Jurkat, Clone E6-1 (cell line): ENCODE results near the gene LCMT1.
"Not testable (repeated sequence)": the region's sequence is repeated elsewhere in the genome, so short reads cannot be mapped to it uniquely, and the experiment has no call there.

Source experiments
- DNase-seq: peaks from one replicate; pipeline ENCODE4 v3.0.0-alpha.2; 2011; ENCODE audit warnings: low read depth, low spot score
- H3K4me3 ChIP-seq: 2 replicates; pipeline ENCODE4 v1.5.1; 2011; ENCODE audit warnings: mild to moderate bottlenecking, low read length, control low read depth, moderate library complexity

LCMT1 gene

DNA sequence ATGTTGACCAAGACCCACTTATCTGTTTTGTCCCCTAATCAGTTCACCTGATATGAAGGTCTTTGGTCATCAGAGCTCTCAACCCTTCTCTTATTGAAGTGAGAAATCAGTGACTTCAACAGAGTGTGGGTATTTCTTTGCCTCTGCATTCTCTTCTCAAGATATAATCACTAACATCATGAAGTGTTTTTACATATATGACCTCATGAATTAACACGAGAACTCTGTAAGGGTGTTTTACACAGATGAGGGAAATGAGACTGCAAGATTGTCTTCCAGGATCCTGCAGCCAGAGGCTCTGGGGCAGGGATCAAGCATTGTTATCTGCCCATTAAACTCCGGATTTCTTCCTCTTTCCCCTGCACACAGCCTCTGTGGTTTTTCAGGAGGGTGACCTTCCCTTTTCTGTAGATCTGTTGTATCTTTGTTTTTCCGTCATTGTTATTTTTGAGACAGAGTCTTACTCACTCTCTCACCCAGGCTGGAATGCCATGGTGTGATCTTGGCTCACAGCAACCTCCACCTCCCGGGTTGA is 22.7 kb downstream of the LCMT1 start:
- no peak overlapping the region for H3K4me3 ChIP-seq
- no peak for DNase-seq

DNA sequence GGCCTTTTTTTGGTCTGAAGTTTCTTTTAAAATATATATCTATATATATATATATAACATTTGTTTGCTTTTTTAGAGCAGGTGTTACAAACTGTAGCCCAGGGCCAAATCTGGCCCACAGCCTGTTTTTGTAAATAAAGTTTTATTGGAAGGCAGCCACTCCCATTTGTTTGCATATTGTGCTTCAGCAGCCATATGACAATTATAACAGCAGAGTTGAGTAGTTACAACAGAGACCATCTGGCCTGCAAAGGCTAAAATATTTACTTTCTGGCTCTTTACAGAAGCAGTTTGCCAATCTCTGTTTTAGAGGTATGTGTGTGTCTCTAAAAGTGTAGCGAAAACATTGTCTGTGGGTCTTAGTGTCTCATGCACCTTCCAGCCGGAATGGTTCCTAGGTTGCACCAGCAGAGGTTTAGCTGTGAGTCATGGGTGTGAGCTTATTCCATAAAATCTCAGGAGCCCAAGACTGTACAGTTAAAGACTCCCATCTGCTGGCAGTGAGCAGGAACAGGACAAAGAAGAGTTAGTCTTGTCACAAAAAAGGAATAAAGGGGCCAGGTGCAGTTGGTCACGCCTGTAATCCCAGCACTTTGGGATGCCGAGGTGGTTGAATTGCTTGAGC is 23.8 kb downstream of the LCMT1 start:
- no peak overlapping the region for H3K4me3 ChIP-seq
- DNase-seq, result no peak

DNA sequence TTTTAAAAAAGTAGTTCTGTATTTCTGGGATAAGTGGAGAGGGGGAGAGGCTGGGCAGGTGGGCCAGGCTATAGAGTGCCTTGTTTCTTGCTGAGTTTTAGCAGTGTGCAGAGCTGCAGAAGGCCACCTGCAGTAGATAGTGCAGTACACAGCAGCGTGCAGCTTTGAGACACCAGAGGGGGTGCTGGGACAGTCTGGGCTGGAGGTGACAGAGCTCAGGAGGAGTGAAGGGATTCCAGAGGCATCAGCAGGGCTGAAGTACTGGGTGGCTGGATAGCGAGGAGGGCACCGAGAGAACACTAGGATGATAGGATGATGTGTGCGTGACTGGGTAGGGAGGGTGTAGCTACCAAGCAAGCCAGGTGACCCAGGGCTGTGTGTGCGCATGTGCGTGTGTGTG is 26.6 kb downstream of the LCMT1 start:
- no peak overlapping the region for H3K4me3 ChIP-seq
- no peak for DNase-seq

DNA sequence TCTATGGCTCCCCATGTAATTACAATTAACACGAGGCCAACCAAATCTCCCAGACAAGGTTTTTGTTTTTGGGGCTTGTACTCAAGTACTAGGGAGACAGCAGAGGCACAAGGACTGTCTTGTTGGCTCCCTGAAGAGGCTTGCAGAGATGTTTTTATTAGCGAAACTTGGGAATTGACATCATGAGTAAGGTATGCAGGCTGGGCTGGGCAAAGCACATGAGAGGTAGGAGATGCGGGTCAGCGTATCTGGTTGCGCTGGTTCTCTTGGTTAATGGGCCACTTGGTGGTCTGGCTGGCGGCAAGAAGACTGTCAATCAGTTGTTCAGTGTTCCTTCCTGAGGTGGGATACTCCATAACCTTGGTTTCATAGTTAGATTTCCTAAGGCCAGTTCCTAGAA is 28.9 kb downstream of the LCMT1 start:
- no peak overlapping the region for H3K4me3 ChIP-seq
- no peak for DNase-seq

DNA sequence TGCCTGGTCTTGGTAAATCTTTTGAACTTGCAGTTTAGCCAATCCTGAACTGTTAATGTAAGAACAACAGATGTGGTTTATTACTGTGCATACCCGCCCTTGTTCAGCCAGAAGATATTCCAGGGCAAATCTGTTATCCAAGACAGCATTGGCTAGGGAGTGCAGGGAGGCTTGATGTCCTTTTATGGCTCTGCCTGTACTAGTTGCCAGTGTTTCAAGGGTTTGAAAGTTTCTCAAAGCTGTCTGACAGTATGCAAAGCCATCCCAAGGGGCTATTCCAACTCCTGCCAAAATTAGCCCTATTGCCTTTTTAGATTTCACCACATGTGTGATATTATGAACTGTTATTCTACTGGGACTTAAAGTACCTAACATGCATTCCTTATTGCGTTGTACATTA is 30.1 kb downstream of the LCMT1 start:
- DNase-seq, result no peak
- no peak overlapping the region for H3K4me3 ChIP-seq

DNA sequence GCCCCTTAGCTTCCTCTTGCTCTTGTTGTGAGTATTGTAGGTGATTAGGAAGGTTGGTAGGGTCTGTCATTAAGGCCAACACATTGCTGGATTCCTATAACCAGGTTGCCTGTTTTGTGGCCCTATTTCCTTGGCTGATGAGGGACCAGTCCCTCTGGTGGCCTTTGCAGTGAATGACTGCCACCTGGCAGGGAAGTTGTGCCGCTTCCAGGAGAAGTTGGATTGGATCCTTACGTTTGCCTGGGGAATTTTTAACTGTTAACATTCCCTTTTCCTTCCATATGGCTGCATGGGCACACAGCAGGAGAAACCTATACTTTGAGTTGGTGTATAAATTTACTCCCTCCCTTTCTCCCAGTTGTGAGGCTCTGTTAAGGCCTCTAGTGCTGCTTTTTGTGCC is 32.4 kb downstream of the LCMT1 start:
- DNase-seq, result no peak
- no peak overlapping the region for H3K4me3 ChIP-seq

DNA sequence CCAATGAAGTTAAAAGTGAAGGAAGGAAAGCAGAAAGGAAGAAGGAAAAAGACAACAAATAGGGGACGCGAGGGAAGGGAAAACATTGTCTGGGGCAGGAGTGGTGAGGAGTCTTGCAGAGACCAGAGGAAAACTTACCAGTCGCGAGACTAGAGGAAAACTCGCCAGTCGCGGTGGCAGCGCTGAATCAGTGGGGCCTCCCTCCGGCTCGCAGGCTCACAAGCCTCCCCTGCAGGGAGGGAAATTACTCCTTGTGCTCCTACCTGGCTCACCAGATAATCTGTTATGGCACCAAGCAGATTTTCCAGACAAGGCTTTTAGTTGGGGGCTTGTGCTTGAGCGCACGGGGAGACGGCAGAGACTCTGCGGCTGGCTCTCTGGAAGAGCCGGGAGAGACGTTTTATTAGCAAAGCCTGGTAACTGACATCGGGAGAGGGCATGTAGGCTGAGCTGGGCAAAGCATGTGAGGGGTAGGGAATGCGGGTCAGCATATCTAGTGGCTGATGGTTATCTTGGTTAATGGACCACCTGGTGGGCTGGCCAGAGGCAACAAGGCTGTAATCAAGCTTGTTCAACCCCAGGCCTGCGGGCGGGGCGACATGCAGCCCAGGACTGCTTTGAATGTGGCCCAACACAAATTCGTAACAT is 37.1 kb downstream of the LCMT1 start:
- no peak overlapping the region for H3K4me3 ChIP-seq
- no peak for DNase-seq

DNA sequence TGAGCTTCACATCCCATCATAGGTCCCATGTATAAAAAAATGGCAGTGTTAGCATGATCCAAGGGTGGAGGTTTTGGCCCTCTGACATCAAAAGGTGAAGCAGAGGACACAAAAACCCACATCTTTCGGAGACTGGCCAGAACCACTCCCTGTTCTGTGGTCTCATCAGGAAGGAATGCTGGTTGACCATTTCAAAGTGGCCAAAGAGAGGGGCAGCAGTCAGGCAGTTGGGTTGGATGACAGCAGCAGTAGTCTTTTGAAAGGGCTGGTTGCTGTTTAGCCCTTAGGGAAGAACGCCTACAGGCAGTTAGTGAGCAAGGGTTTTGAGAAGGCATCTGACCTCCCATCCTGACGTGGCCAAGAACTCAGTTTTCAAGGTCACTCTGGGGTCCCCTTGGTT is 40.5 kb downstream of the LCMT1 start:
- no peak overlapping the region for H3K4me3 ChIP-seq
- no peak for DNase-seq

DNA sequence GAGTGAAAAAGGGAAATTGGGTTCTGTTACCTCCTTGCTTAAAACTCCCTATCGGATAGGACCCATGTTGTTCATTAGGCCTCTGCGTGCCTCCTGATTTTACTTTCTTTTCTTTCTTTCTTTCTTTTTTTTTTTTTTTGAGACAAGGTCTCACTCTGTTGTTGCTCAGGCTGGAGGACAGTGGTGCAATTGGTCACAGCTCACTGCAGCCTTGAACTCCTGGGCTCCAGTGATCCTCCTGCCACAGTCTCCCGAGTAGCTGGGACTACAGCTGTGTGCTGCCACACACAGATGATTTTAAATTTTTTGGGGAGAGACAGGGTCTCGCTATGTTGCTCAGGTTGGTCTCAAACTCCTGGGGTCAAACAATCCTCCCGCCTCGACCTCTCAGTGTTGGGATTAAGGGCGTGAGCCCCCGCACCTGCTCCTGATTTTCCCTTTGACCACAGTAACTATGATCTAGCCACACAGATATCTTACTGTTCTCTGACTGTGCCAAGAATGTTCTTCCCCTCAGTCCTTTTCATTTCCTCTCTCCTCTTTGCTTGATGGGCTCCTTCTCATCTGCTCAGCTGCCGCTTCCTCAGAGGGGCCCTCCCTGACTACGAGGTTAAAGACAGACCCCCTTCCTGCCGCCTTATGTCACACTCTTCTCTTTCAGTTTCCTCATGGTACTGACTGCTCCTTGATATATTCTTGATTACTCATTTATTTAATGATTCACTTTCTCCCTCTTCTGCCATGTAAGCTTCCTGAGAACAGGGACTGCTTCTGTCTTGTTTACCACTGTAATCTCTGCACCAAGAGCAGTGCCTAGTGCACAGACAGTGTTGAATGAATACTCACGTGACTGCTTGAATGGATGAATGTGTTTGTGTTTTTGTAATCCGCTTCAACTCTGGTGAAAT is 44.3 kb downstream of the LCMT1 start:
- H3K4me3 ChIP-seq, result no peak overlapping the region
- DNase-seq, result no peak

DNA sequence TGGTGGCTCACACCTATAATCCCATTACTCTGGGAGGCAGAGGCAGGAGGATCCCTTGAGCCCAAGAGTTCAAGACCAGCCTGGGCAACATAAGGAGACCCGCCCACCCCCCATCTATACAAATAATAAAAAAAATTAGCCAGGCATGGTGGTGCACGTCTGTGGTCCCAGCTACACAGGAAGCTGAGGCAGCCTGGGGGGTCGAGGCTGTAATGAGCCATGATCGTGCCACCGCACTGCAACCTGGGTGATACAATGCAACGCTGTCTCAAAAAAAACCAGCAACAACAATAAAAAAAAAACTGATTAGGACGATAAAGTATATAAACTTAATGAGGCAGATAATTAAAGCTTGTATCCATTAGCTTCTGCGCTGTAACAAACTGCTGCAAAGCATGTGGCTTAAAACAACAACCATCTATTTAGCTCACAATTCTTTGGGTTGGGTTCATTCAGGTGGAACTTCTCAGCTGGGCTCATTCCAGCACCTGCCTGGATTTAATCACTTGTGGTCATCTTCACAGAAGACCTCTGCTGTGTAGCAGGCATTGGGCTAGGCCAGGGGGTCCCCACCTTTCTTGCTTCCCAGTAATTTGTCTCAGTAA is 45.8 kb downstream of the LCMT1 start:
- no peak for DNase-seq
- H3K4me3 ChIP-seq, result no peak overlapping the region

DNA sequence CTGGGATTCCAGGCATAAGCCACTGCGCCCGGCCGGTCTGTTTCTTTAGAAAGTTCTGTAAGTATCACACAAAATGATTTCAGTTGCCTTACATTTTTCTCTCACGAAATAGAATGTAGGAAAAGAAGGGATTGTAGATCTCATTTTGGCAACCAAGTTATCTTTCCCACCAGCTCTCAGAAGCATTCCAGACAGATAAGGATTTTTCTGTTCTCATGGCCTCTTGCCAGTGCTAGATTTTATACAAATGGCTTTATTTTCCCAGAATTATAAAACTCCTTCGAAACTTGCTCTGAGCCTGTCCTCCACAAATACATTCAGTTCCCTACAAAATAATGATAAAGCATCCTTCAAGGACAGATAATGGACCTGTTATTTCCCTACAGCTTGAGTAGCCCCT is 46.9 kb downstream of the LCMT1 start:
- no peak for DNase-seq

DNA sequence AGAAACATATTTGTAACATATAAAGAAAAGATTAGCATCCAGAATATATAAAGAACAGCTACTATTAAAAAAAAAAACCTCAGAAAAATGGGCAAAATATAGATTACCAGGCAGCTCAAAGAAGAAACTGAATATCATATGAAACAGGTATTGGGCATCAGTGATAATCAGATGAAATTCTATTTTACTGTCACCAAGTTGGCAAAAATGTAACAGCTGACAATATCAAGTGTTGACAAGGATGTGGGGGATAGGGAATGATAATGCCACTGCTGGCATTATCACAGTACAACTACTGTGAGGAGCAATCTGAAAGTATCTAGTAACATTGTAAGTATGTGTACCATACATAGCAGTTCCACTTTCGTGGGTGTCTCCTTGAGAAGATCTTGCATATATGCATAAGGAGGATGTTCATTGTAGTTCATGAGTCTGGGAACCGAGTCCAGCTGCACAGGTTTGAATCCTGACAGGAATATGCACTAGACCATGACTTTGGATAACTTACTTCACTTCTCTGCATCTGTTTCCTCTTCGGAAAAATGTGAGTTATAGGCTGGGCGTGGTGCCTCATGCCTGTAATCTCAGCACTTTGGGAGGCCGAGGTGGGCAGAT is 50.3 kb downstream of the LCMT1 start:
- DNase-seq, result no peak
- H3K4me3 ChIP-seq, result no peak overlapping the region

More for the DNA sequence above, 46.9 kb downstream of the LCMT1 start:
- H3K4me3 ChIP-seq, result no peak overlapping the region

DNA sequence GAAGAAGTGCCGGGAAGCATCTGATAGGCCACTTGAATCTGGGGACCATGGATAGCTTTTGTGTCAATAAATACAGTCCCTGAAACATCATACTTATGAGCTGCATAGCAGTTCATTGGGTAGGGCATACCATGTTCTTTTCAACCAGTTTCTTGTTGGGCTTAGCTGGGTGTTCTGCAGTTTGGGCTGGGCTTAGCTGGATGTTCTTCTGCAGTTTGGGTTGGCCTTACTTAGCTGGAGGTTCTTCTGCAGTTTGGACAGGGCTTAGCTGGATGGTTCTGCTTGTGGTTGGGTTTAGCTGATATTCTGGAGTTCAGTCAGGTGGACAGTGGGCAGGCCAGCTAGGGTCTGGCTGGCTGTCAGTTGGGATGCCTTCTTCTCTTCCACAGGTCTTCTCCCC is 52.1 kb downstream of the LCMT1 start:
- no peak for DNase-seq
- H3K4me3 ChIP-seq, result no peak overlapping the region

DNA sequence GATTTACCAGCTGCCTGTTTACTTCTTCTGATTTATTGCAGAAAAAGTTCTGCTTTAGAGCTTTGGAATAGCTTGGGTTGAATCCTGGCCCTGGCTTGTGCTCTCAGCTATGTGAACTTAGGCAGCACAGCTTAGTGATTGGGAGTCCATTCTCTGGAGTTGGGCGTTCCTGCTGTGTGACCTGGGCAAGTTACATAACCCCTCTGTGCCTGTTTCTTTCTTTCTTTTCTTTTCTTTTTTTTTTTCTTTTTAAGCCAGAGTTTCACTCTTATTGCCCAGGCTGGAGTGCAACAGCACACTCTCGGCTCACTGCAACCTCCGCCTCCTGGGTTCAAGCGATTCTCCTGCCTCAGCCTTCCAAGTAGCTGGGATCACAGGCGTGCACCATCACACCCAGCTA is 53.7 kb downstream of the LCMT1 start:
- no peak for DNase-seq
- H3K4me3 ChIP-seq, result no peak overlapping the region

DNA sequence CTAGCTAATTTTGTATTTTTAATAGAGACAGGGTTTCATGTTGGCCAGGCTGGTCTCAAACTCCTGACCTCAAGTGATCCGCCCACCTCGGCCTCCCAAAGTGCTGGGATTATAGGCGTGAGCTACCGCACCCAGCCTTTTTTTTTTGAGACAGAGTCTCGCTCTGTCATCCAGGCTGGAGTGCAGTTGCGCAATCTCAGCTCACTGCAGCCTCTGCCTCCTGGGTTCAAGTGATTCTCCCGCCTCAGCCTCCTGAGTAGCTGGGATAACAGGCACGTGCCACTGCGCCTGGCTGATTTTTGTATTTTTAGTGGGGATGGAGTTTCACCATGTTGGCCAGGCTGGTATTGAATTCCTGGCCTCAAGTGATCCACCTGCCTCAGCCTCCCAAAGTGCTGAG is 56.4 kb downstream of the LCMT1 start:
- not testable (repeated sequence) for DNase-seq

DNA sequence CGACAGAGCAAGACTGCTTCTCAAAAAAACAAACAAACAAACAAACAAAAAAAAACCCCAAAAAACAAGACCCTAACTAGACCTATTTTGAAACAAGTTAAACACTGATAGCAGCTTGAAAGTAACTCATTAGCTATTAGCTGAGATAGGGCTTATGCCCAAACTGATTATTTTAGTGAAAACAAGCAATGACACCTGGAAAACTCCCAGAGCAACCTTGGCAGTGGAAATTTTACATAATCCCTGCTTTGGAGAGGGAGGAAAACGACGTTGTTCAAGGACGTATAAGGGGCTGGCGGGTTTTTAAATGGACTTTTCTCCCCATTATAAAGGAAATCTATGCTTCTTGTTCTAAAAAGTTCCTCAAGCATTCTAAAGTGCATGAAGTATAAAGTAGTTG is 59.8 kb downstream of the LCMT1 start:
- no peak for DNase-seq
- H3K4me3 ChIP-seq, result no peak overlapping the region

More for the DNA sequence above, 56.4 kb downstream of the LCMT1 start:
- H3K4me3 ChIP-seq, result not testable (repeated sequence)

DNA sequence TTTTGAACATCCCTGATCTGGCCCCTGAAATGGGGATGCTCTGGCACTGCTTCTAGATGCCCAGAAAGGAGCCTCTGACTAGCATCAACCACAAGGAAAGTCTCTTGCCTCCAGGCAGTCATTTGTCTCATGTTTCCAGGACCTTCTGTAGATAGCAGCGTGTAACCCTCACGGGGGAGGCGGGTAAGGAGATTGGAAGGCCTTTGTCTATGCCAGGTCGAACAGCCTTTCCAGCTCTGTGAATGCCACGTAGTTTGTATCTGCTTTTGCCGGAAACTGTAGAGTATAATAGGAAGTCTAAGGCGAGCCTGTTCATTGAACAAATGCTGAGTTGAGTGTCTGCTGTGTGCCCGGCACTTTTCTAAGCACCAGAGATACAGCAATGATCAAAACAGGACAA is 61.3 kb downstream of the LCMT1 start:
- no peak overlapping the region for H3K4me3 ChIP-seq
- DNase-seq, result no peak

DNA sequence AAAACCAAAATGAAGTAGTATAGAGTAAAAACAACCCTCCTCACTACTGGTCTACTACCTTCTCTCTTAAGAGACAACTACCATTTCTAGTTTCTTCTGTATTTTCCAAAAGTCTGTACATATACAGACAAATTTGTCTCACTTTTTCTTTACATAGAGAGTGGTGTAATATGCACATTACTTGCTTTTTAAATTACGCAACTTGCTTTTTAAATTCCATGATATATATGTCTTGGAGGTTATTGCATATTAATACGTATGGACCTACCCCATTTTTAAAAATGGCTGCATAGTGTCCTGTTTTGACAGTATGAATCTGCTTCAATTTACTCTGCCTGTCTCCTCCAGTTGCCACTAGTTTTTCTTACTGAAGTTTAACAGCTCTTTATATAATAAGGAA is 62.7 kb downstream of the LCMT1 start:
- H3K4me3 ChIP-seq, result no peak overlapping the region
- DNase-seq, result no peak

DNA sequence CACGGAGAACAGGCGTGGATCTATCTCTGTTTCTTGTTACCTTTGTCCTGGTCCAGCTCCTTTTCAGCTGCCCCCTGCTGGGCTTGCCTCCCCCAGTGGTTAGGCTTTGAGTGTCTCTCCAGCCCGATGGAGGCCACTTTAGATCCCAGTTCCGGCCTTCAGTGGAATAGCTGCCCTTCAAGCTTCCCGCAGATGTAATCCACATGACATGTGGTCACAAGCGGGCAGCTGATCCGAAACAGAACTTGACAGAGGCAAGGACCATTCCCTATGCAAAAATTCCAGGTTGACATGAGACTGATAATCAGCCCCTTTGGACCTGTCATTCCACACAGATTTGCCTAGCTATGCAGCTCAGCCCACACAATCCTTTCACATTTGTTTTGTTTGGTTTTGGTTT is 64.6 kb downstream of the LCMT1 start:
- no peak overlapping the region for H3K4me3 ChIP-seq
- DNase-seq, result no peak
